Measurements from ENCODE around the gene ASB12. TPM values are rescaled to one million over a fixed set of nuclear protein-coding genes. Genes with fewer than 3 reads are reported as not detected.

ASB12 gene
- total RNA-seq, 1 donor from 2014 or later, result 4.1 TPM

- no peak for DNase-seq (ENCODE audit: low spot score)
- intact Hi-C loops (cut with DNase I), result no loop called here
These were observed 41.5 kb downstream of the ASB12 start for GRCh38 chrX:64188901-64189300.

- DNase-seq (ENCODE audit: low spot score), result peak; percentile 24
- intact Hi-C loops (cut with DNase I), result no loop called here
These were observed 42.7 kb downstream of the ASB12 start for GRCh38 chrX:64187762-64188150.

- DNase-seq (ENCODE audit: low spot score), result peak; percentile 68
- intact Hi-C loops (cut with DNase I), result no loop called here
These were observed 43.2 kb downstream of the ASB12 start for GRCh38 chrX:64186974-64187761.

GRCh38 chrX:64184396-64184795 lies 46.0 kb downstream of the ASB12 start:
- intact Hi-C loops (cut with DNase I), result no loop called here
- peak; percentile 46 for DNase-seq (ENCODE audit: low spot score)

GRCh38 chrX:64182208-64182607 lies 48.2 kb downstream of the ASB12 start:
- DNase-seq (ENCODE audit: low spot score), result peak; percentile 17
- intact Hi-C loops (cut with DNase I), result no loop called here

GRCh38 chrX:64176876-64177275 lies 53.5 kb downstream of the ASB12 start:
- peak; percentile 26 for DNase-seq (ENCODE audit: low spot score)
- intact Hi-C loops (cut with DNase I), result no loop called here

Other genes starting within 250 kb of the ASB12 start
- 3.9 TPM for gene AMER1, start 24.9 kb downstream of the ASB12 start, total RNA-seq
- gene MTMR8, start 164.8 kb upstream of the ASB12 start, total RNA-seq, result 0.73 TPM